HCT116 (cell line): ENCODE results near the gene GLI3. TPM values are rescaled to one million over a fixed set of nuclear protein-coding genes. Genes with fewer than 3 reads are reported as not detected.

Experiments used
- ATAC-seq: fragments of 200-7000 bp; cut with Tn5 transposase; 2 replicates; pipeline ENCODE4 v1.9.1; 2020; ENCODE audit warnings: mild to moderate bottlenecking, moderate library complexity
- BruUV-seq: library from RNA; stranded (reverse); fragments of 400-500 nt; replicated peaks from 2 replicates; lab custom pipeline; 2021; lab: Mats Ljungman, UMichigan
- CTCF ChIA-PET: fragments of 300-600 bp; sonication (Branson Sonifier 250); formaldehyde crosslinking; loops from one replicate; lab custom pipeline; 2021; ENCODE audit warnings: antibody characterized with exemption; lab: Charles Lee
- POLR2A ChIA-PET: fragments of 300-600, 350-600 bp; sonication (Branson Sonifier 250); formaldehyde crosslinking; loops from one replicate; lab custom pipeline; 2021; ENCODE audit warnings: antibody characterized with exemption; lab: Charles Lee
- RAD21 ChIA-PET, 2 experiments: fragments of 300-600 bp; sonication (Branson Sonifier 250); formaldehyde crosslinking; loops; one replicate each; lab custom pipeline; 2023; ENCODE audit warnings: low total read pairs in 2 of 2; ENCODE audit not compliant: uncharacterized antibody in 2 of 2, unreplicated experiment in 2 of 2, low non-redundant PET in 1 of 2; lab: Charles Lee
- DNase-seq: peaks from one replicate; pipeline ENCODE4 v3.0.0-alpha.2; 2010; ENCODE audit warnings: low read depth, low spot score
- H2AFZ ChIP-seq: fragments of 200-600 bp; shearing (Covaris generic), sonication (generic); 2 replicates; pipeline ENCODE4 v1.6.1; 2017; ENCODE audit warnings: low read depth, mixed run types, mixed read lengths, antibody characterized with exemption, low read length; ENCODE audit not compliant: poor library complexity, severe bottlenecking
- H3K27ac ChIP-seq: 2 replicates; pipeline ENCODE4 v1.5.1; 2012; ENCODE audit warnings: low read depth, low read length
- H3K27me3 ChIP-seq: fragments of 200-600 bp; sonication (generic); 2 replicates; pipeline ENCODE4 v1.6.1; 2016; ENCODE audit warnings: mixed run types, low read length, mixed read lengths; ENCODE audit not compliant: insufficient read depth
- H3K36me3 ChIP-seq, 2 experiments: fragments of 200-500 bp in 1 of 2; fragments of 200-600 bp in 1 of 2; sonication (Bioruptor generic) in 1 of 2; sonication (generic) in 1 of 2; 2 replicates each; pipeline versions ENCODE4 v1.5.1 to v1.6.1; 2014 to 2016; ENCODE audit warnings: low read length in 2 of 2, inconsistent platforms in 1 of 2, mixed read lengths in 1 of 2, mixed run types in 1 of 2; ENCODE audit not compliant: insufficient read depth in 2 of 2, control insufficient read depth in 1 of 2
- H3K4me1 ChIP-seq, 2 experiments: fragments of 200-600 bp in 1 of 2; sonication (generic) in 1 of 2; 2 replicates each; pipeline versions ENCODE4 v1.5.1 to v1.6.1; 2012 to 2017; ENCODE audit warnings: low read length in 2 of 2, inconsistent platforms in 1 of 2, mild to moderate bottlenecking in 1 of 2, mixed read lengths in 1 of 2, mixed run types in 1 of 2, moderate library complexity in 1 of 2; ENCODE audit not compliant: insufficient read depth in 2 of 2, control insufficient read depth in 1 of 2
- H3K4me2 ChIP-seq: fragments of 200-600 bp; sonication (generic); 2 replicates; pipeline ENCODE4 v1.6.1; 2017; ENCODE audit warnings: mixed run types, low read length, mixed read lengths
- H3K4me3 ChIP-seq, 2 experiments: fragments of 200-600 bp in 1 of 2; sonication (generic) in 1 of 2; replicated peaks in 1 of 2; 2 replicates each; pipeline ENCODE4 v1.5.1; 2011 to 2016; ENCODE audit warnings: low read length in 2 of 2, control low read depth in 1 of 2, low read depth in 1 of 2, mild to moderate bottlenecking in 1 of 2, mixed read lengths in 1 of 2, mixed run types in 1 of 2
- H3K79me2 ChIP-seq: fragments of 200-600 bp; sonication (generic); 2 replicates; pipeline ENCODE4 v1.6.1; 2017; ENCODE audit warnings: mild to moderate bottlenecking, mixed run types, low read length, moderate library complexity, mixed read lengths; ENCODE audit not compliant: insufficient read depth
- H3K9ac ChIP-seq: fragments of 200-600 bp; sonication (generic); 2 replicates; pipeline ENCODE4 v1.6.1; 2016; ENCODE audit warnings: low read length, mixed read lengths
- H3K9me2 ChIP-seq: fragments of 200-600 bp; sonication (generic), shearing (Covaris generic); 2 replicates; pipeline ENCODE4 v1.6.1; 2017; ENCODE audit warnings: mixed run types, mild to moderate bottlenecking, moderate library complexity; ENCODE audit not compliant: insufficient read depth
- H3K9me3 ChIP-seq, 2 experiments: fragments of 200-500 bp in 1 of 2; fragments of 200-600 bp in 1 of 2; sonication (Bioruptor generic) in 1 of 2; sonication (generic) in 1 of 2; 2 replicates each; pipeline ENCODE4 v1.6.1; 2014 to 2017; ENCODE audit warnings: low read length in 2 of 2, mixed read lengths in 2 of 2, inconsistent platforms in 1 of 2, low read depth in 1 of 2, mild to moderate bottlenecking in 1 of 2, mixed run types in 1 of 2, moderate library complexity in 1 of 2; ENCODE audit not compliant: control insufficient read depth in 1 of 2, insufficient read depth in 1 of 2
- H4K20me1 ChIP-seq: fragments of 200-600 bp; sonication (generic), shearing (Covaris generic); 2 replicates; pipeline ENCODE4 v1.6.1; 2017; ENCODE audit warnings: mixed run types, mild to moderate bottlenecking, moderate library complexity; ENCODE audit not compliant: insufficient read depth
- ATF3 ChIP-seq: IDR thresholded peaks from 2 replicates; pipeline ENCODE4 v1.6.1; 2012
- CBX3 ChIP-seq: IDR thresholded peaks from 2 replicates; pipeline ENCODE4 v1.6.1; 2012; ENCODE audit warnings: low read depth
- CEBPB ChIP-seq: IDR thresholded peaks from 2 replicates; pipeline ENCODE4 v1.6.1; 2012; ENCODE audit warnings: low read depth
- FOSL1 ChIP-seq: IDR thresholded peaks from 2 replicates; pipeline ENCODE4 v1.6.1; 2012; ENCODE audit warnings: low read depth
- JUND ChIP-seq: IDR thresholded peaks from 2 replicates; pipeline ENCODE4 v1.6.1; 2012
- MAX ChIP-seq: IDR thresholded peaks from 2 replicates; pipeline ENCODE4 v1.6.1; 2012
- POLR2AphosphoS5 ChIP-seq: IDR thresholded peaks from 2 replicates; pipeline ENCODE4 v1.6.1; 2011; ENCODE audit warnings: mild to moderate bottlenecking, low read depth, low read length, moderate library complexity
- SRF ChIP-seq: IDR thresholded peaks from 2 replicates; pipeline ENCODE4 v1.6.1; 2012; ENCODE audit warnings: low read depth
- TCF7L2 ChIP-seq: IDR thresholded peaks from 2 replicates; pipeline ENCODE4 v1.7.0; 2011; ENCODE audit warnings: borderline replicate concordance, inconsistent platforms; ENCODE audit not compliant: insufficient read depth, insufficient read length; ENCODE audit errors: extremely low read depth
- YY1 ChIP-seq: IDR thresholded peaks from 2 replicates; pipeline ENCODE4 v1.6.1; 2011; ENCODE audit warnings: low read length, low read depth, moderate library complexity, mild to moderate bottlenecking; ENCODE audit not compliant: insufficient replicate concordance; ENCODE audit errors: extremely low read depth
- ZNF274 ChIP-seq: fragments of 200-500 bp; sonication (Bioruptor generic); IDR thresholded peaks from 2 replicates; pipeline ENCODE4 v1.6.1; 2014; ENCODE audit warnings: mild to moderate bottlenecking, low read depth, low read length, inconsistent platforms
- intact Hi-C: fragments of 100-400 bp; cut with micrococcal nuclease; formaldehyde crosslinking; loops from 2 replicates; pipeline ENCODE4 v1.10.0; 2022
- total RNA-seq: library from RNA; stranded (reverse); gene quantifications from one replicate; pipeline ENCODE4 v1.2.1, GENCODE V29; 2021; ENCODE audit not compliant: unreplicated experiment
- TF ChIP-seq, protein P1 (sequence below), 3 experiments: fragments of 200-600 bp in 1 of 3; sonication (generic) in 1 of 3; IDR thresholded peaks in 2 of 3; conservative IDR thresholded peaks in 1 of 3; 2 replicates each; pipeline ENCODE4 v1.5.1; 2012 to 2017; ENCODE audit warnings: low read depth in 2 of 3, low read length in 2 of 3, antibody characterized with exemption in 1 of 3, borderline replicate concordance in 1 of 3, control low read depth in 1 of 3, mild to moderate bottlenecking in 1 of 3, mixed read lengths in 1 of 3, mixed run types in 1 of 3, moderate library complexity in 1 of 3; ENCODE audit not compliant: insufficient read depth in 1 of 3

Gene GLI3
- total RNA-seq, 1 experiment from 2014 or later, result 0.07 TPM

GRCh38 chr7:42143711-42144600 is 93.1 kb downstream of the GLI3 start:
- H3K4me2 ChIP-seq, result no peak overlapping the region
- peaks cover 6% of the 10 kb centered on the region; the same call in 1 of the 2 replicates for H3K27me3 ChIP-seq
- TF ChIP-seq MAX, result no peak
- TF ChIP-seq FOSL1, result no peak
- TF ChIP-seq, protein P1, sequence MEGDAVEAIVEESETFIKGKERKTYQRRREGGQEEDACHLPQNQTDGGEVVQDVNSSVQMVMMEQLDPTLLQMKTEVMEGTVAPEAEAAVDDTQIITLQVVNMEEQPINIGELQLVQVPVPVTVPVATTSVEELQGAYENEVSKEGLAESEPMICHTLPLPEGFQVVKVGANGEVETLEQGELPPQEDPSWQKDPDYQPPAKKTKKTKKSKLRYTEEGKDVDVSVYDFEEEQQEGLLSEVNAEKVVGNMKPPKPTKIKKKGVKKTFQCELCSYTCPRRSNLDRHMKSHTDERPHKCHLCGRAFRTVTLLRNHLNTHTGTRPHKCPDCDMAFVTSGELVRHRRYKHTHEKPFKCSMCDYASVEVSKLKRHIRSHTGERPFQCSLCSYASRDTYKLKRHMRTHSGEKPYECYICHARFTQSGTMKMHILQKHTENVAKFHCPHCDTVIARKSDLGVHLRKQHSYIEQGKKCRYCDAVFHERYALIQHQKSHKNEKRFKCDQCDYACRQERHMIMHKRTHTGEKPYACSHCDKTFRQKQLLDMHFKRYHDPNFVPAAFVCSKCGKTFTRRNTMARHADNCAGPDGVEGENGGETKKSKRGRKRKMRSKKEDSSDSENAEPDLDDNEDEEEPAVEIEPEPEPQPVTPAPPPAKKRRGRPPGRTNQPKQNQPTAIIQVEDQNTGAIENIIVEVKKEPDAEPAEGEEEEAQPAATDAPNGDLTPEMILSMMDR (IDR thresholded peaks at IDR 0.05 in 2 of 3, conservative IDR thresholded peaks at IDR 0.05 in 1 of 3; ENCODE audit: borderline replicate concordance in 1 of 3, insufficient read depth in 1 of 3, low read depth in 2 of 3, low read length in 2 of 3), result no peak
- TF ChIP-seq JUND, result no peak
- TF ChIP-seq POLR2AphosphoS5, result no peak
- no peak for TF ChIP-seq ATF3
- TF ChIP-seq CBX3, result no peak
- no peak for TF ChIP-seq SRF
- no peak for TF ChIP-seq YY1
- TF ChIP-seq ZNF274, result no peak
- TF ChIP-seq CEBPB, result no peak
- TF ChIP-seq TCF7L2, result no peak
- TF ChIP-seq, all 23 proteins: peak for 0
- RAD21 ChIA-PET, result no interaction called here
- H4K20me1 ChIP-seq, result no peaks in the 10 kb centered on the region
- BruUV-seq, result no TSS peak
- no peaks in the 10 kb centered on the region; a peak in 1 of 4 replicates for H3K9me3 ChIP-seq
- no peak overlapping the region for H3K9ac ChIP-seq
- no peak overlapping the region for H3K27ac ChIP-seq
- H3K9me2 ChIP-seq, result no peaks in the 10 kb centered on the region
- CTCF ChIA-PET, result no interaction called here
- ATAC-seq (no peak), DNase-seq (no peak)
- no peak overlapping the region for H2AFZ ChIP-seq
- intact Hi-C loops, result no loop called here
- no peak overlapping the region for H3K4me3 ChIP-seq
- H3K4me1 ChIP-seq, result no peaks in the 10 kb centered on the region
- H3K79me2 ChIP-seq, result no peaks in the 10 kb centered on the region
- POLR2A ChIA-PET, result no interaction called here
- H3K36me3 ChIP-seq, result no peaks in the 10 kb centered on the region
